ENCODE measurements around the gene TFF3.

TFF3 gene

DNA sequence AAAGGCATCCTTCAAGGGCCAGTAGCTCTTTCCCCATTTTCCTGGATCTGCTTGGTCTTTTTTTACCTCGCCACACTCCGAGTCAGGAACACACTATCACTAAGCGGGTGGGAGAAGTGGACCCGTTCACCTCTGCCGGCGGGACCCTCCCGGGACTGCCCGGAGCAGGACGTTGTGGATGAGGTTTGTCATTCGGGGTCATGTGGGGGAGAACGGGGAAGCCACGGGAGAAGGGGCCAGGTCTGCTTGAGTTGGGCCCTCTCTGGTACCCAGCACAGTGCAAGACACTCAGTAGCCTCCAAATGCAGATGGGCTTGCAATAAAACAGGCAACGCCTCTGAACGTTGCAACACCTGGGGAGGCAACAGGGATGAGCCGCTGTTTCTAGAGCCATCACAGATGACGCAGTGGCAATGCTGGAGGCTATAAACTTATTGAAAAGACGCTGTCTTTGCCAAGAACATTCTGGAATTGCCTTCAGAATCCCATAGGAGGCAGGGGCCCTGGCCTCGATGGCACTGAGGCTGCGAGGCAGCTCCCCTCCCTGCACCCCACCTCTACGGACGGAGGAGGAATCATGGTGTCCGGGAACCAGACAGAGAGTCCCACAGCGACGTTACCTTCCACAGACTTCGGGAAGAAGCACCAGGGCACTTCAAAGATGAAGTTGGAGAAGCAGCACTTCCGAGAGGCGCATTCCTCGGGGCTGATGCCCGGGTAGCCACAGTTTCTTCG is 31.8 kb upstream of the TFF3 start:
- no peak for DNase-seq (ENCODE audit: low read depth)

GRCh38 chr21:42346441-42346840 is 31.2 kb upstream of the TFF3 start:
- no peak for DNase-seq (ENCODE audit: low read depth)

GRCh38 chr21:42344631-42345030 is 29.4 kb upstream of the TFF3 start:
- no peak for DNase-seq (ENCODE audit: low read depth)

DNA sequence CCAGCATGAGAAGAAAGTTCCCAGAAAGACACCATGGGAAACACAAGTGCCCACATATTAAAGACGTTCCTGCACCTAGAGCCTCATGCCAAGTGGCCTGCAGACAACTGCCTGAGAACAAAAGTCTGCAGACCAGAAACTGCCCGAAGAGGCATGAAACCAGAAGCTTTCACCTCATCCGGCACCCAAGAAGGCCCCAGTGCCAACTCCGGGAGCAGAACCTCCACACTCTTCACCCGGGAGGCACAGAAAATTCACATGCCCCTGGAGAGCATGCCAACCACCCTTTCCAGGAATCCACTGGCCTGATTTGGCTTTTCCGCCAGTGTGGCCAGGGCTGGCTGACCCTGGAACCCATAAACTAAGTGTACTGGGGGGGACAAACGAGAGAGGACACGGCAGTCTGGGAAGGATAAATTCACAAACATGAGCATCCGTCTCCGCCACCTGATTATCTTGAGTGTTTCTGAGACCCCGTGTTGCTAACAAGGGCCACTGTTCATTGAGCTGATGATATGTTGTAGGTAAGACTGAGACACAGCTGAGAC is 28.8 kb upstream of the TFF3 start:
- DNase-seq (ENCODE audit: low read depth): no peak

DNA sequence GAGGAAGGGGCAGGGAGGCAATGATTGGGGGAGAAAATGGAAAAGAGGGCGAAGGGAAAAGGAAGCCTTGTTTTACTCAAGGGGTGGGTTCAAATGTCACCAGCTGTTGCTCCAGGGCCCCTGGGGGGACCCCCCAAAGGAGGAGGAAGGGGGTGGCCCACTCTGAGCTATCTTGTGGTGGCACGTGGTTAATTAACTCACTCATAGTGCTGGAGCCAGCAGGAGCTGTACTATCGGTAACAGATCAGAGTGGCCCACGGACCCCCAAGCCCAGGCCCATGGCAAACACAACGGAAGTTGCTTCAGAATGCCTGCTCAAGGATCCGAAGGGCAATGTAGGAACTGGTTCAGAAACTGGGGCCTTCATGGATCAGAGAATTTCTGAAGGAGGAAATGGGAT is 28.3 kb upstream of the TFF3 start:
- no peak for DNase-seq (ENCODE audit: low read depth)

- DNase-seq (ENCODE audit: low read depth): no peak
These were observed 27.9 kb upstream of the TFF3 start for GRCh38 chr21:42343101-42343500.

- no peak for DNase-seq (ENCODE audit: low read depth)
These were observed 26.8 kb upstream of the TFF3 start for GRCh38 chr21:42341776-42342542.

DNA sequence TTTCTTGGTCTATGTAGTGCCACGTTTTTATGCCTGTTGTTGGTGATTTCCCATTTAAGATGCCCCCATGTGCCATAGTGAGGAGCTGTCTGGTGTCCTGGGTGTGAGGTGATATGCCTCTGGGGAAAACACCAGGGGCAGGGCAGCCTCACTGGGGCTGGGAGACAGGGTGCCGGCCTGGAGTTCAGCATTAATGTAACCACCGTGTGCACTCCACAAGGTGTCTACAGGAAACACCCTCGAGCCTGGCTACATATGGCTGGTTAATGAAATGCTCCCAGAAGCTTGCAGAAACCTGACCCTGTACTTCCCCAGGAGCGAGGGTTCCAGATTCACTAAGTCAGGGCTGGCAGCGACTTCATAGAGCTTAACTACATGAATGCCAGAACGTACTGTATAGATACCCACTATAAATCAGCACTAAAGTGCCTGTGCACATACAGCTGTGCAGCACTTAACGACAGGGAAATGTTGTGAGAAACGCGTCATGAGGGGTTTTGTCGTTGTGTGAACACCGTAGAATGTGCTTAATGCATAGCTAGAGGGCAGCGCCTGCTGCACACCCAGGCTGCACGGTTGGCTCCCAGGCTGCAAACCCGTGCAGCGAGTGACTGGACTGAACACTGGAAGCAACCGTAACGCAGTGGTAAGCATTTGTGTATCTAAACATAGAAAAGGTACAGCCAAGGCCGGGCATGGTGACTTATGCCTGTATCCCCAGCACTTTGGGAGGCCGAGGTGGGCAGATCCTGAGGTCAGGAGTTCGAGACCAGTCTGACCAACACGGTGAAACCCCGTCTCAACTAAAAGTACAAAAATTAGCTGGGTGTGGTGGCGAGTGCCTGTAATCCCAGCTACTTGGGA is 25.2 kb upstream of the TFF3 start:
- no peak for DNase-seq (ENCODE audit: low read depth)

GRCh38 chr21:42338729-42339715 is 23.8 kb upstream of the TFF3 start:
- no peak for DNase-seq (ENCODE audit: low read depth)

DNA sequence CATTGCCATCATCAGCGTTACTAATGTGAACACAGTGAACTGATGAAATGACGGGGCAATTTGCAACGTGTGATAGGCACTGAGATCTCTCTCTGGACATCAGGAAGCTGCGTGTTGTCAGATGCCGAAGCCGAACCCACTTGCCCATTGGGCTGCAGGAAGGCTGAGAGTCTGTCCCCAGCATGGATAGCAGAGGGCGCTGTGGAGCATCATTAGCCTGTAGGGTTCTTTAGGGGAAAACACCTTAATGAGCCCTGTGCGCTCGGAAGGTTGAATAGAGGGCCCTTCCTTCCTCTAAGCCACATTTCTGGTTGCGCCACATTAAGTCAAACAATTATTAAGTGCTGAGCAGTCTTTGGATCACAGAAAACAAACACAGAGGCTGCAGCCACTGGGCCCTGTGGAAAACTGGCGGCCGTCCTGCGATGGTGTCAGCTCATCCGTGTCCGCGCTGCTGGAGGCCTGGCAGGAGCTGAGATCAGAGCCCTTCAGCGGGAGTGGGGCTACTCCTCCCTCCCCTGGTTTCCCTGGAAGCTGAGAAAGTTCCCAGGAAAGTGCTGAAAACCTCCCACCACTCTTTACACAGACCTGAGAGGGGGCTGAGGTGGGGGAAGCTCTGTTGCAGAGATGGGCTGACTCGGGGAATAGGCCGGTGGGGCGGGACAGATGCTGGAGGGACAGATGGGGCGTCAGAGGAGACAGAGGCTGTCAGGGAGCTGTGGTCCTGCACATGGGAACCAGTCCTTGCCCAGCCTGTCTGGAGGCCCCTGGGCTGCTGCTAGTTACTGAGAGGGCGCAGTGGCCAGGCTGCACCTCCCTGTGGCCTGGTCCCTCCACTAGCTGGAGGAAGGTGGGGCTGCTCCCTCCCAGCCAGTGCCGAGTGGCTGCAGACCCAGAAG is 22.9 kb upstream of the TFF3 start:
- peak; percentile 22 for DNase-seq (ENCODE audit: low read depth)

DNA sequence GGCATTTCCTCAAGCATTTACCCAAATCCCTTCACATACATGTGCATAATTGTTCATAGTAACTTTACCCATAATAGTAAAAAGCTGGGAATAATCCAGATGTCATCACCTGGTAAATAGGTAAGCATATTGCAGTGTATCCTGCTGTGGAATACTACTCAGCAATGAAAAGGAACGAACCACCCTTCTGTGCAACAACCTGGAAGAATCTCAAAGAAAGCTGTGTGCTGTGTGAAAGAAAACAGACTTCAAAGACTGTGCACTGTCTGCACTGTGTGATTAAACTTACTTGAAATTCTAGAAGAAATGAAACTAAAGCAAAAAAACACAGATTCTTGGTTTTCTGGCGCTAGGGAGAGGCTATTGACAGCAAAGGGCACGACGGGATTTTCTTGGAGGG is 22.1 kb upstream of the TFF3 start:
- no peak for DNase-seq (ENCODE audit: low read depth)

GRCh38 chr21:42336054-42336453 is 20.8 kb upstream of the TFF3 start:
- DNase-seq (ENCODE audit: low read depth): peak; percentile 24

GRCh38 chr21:42332557-42333317 is 17.5 kb upstream of the TFF3 start:
- no peak for DNase-seq (ENCODE audit: low read depth)

GRCh38 chr21:42331660-42332059 is 16.5 kb upstream of the TFF3 start:
- DNase-seq (ENCODE audit: low read depth): no peak

DNA sequence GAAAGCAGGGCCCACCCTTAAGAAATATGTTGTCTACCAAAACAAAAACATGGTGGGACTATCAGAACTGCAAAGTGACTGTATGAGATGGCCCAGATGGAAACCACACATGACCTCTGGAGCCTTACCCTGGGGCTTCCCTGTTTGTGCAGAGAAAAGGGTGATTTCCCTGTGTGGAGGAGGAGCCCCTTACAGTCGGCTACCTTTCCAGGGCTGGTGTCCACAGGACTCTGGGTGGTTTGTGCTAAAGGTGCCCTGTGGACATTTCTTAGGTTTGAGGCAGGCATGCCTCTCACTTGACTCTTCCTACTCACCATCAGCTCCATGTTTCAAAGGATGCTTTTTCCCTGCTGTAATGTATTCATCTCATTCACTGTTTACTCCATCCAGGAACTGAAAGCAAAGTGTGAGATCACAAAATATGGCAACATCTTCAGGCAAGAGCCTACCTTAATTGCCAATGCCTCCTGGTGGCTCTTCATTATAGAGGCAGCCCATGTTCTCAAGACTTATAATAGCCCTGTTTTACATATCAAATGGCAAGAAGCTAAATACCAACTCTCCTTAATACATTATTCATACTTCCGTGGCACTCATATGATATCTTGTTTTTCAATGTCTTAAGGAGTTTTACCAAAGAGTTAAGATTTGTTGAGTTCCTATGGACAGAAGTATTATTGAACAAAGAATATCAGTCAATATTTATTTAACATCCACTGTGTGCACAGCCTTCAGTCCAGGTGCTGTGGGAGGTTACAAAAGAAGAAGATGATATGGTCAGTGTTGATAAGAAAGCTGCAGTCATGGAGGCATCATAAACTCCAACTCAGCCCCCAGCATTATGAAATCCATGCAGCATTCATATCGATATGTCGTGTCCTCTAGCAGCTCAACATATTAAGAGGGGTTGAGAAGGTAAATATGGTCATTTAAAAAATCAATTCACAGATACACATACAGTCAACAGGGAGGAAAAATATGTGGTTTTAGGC is 15.5 kb upstream of the TFF3 start:
- DNase-seq (ENCODE audit: low read depth): no peak

GRCh38 chr21:42324896-42325295 is 9.7 kb upstream of the TFF3 start:
- no peak for DNase-seq (ENCODE audit: low read depth)

- DNase-seq (ENCODE audit: low read depth): no peak
These were observed 6.6 kb upstream of the TFF3 start for GRCh38 chr21:42321845-42322244.

DNA sequence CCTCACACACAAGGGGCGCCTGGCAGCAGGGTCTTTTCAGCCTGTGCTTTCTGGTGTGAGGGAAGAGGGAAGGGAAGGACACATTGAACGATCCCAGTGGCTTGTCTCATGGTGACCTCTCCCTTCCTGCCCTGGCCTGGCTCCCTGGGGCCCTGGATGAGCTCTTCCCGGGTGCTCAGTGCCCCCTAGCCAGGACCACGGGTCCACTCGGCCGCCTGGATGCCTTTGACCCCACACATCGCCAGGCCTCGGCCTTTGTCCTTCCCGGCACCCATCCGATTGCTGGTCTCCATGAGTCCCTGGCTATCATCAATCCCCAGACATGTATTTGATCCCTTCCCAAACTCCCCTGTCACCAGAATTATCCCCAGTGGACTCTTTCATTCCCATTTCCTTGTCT is 6.0 kb upstream of the TFF3 start:
- no peak for DNase-seq (ENCODE audit: low read depth)
